ENCODE results near the gene PLK5. TPM values are rescaled to one million over a fixed set of nuclear protein-coding genes. Genes with fewer than 3 reads are reported as not detected.

The PLK5 gene
- total RNA-seq, 1 experiment from 2014 or later = 0.57 TPM

GRCh38 chr19:1491114-1491848 is 32.6 kb upstream of the PLK5 start, which contains the start of gene REEP6:
REEP6 (plus strand) TSS chr19:1491181; CDS start chr19:1491270, 89 bp downstream.
- peak within 1 kb of the TSS; percentile 32 for H3K4me2 ChIP-seq (ENCODE audit: insufficient read depth, insufficient read length, low read length)
- no peaks in the 10 kb centered on the region for H3K9me3 ChIP-seq (ENCODE audit: control insufficient read depth, low read depth, low read length)
- no CpG with 5 or more reads among the region's 73 CpGs for WGBS (ENCODE audit: extremely low coverage, insufficient read length, low lambda C conversion rate)
- no peaks in the 10 kb centered on the region for H3K79me2 ChIP-seq (ENCODE audit: insufficient read depth, low read length)
- no peak within 1 kb of the TSS for H3K27ac ChIP-seq (ENCODE audit: insufficient read length, low read depth, low read length)
- H3K23me2 ChIP-seq (ENCODE audit: insufficient read length, low read depth, low read length, poor library complexity, severe bottlenecking) = peaks cover 9% of the 10 kb centered on the region
- Mint-ChIP-seq H3K27ac (peak within 1 kb of the TSS in 2 of 3 experiments; percentile 94 to 97; a peak in 4 of 7 replicates), H3K4me3 (peak within 1 kb of the TSS; percentile 81 to 92), H3K27me3 (ENCODE audit: low read depth) (peaks cover 45% of the 10 kb centered on the region), H3K4me1 (peaks cover 4 to 13% of the 10 kb centered on the region in 2 experiments), H3K36me3 (ENCODE audit: insufficient read depth in 1 of 3, low read depth in 3 of 3) (no peaks in the 10 kb centered on the region; a peak in 1 of 7 replicates), H3K9me3 (no peaks in the 10 kb centered on the region; a peak in 1 of 5 replicates)
- no peak within 1 kb of the TSS for H3K56ac ChIP-seq (ENCODE audit: insufficient read length, low read depth, low read length)
- H3K4me1 ChIP-seq (ENCODE audit: insufficient read depth, low read length) = no peaks in the 10 kb centered on the region
- no peak within 1 kb of the TSS for H2AK5ac ChIP-seq (ENCODE audit: insufficient read length, low read length)
- H3K79me1 ChIP-seq (ENCODE audit: insufficient read depth, low read depth, low read length, poor library complexity, severe bottlenecking) = no peaks in the 10 kb centered on the region
- no peak for TF ChIP-seq CTCF (conservative IDR thresholded peaks at IDR 0.05)
- no peaks in the 10 kb centered on the region for H4K20me1 ChIP-seq (ENCODE audit: control insufficient read depth, insufficient read depth, insufficient read length)
- no peak within 1 kb of the TSS for H2AFZ ChIP-seq (ENCODE audit: low read length)
- H4K8ac ChIP-seq (replicated peaks; ENCODE audit: insufficient read length, low read depth, low read length) = no peak within 1 kb of the TSS
- H4K5ac ChIP-seq (ENCODE audit: insufficient read length, low read depth, low read length) = no peak within 1 kb of the TSS
- H3K14ac ChIP-seq (ENCODE audit: insufficient read depth, low read length) = peak within 1 kb of the TSS; percentile 1; the same call in 1 of the 2 replicates
- no peak for DNase-seq
- no peak within 1 kb of the TSS for H2BK5ac ChIP-seq (ENCODE audit: insufficient read length, low read length)
- no peak within 1 kb of the TSS for H3K18ac ChIP-seq (ENCODE audit: insufficient read length, low read depth, low read length)
- H2BK20ac ChIP-seq (ENCODE audit: low read depth, low read length, poor library complexity, severe bottlenecking) = no peak within 1 kb of the TSS
- H2BK12ac ChIP-seq (ENCODE audit: insufficient read length, low read depth, low read length) = no peak within 1 kb of the TSS
- H2BK15ac ChIP-seq (ENCODE audit: low read depth, low read length) = no peak within 1 kb of the TSS
- no peak within 1 kb of the TSS for H4K91ac ChIP-seq (ENCODE audit: insufficient read length, low read depth, low read length)
- H3K27me3 ChIP-seq (ENCODE audit: insufficient read depth, low read length) = peaks cover 3% of the 10 kb centered on the region; the same call in 1 of the 2 replicates
- no peak within 1 kb of the TSS for H3K9ac ChIP-seq (ENCODE audit: extremely low read depth, insufficient read length, low read length)
- no peak within 1 kb of the TSS for H3K4ac ChIP-seq (ENCODE audit: low read depth, low read length)
- no peak within 1 kb of the TSS for H2BK120ac ChIP-seq (ENCODE audit: low read depth, low read length, poor library complexity, severe bottlenecking)
- H3T11ph ChIP-seq (ENCODE audit: low read length) = no peak within 1 kb of the TSS
- H3K23ac ChIP-seq (ENCODE audit: insufficient read length, low read depth, low read length) = no peak within 1 kb of the TSS
